Naive thymus-derived CD4-positive, alpha-beta T cell (primary cell): ENCODE measurements around the gene SHANK2. TPM values are rescaled to one million over a fixed set of nuclear protein-coding genes. Genes with fewer than 3 reads are reported as not detected.

ENCODE experiments used
- ATAC-seq: fragments of 150-1000 bp; cut with Tn5 transposase; 2 replicates; pipeline ENCODE4 v1.10.0; 2021; ENCODE audit warnings: mild to moderate bottlenecking, moderate library complexity
- CTCF ChIA-PET: fragments of 350-600 bp; sonication (Branson Sonifier 250); formaldehyde crosslinking; loops from one replicate; lab custom pipeline; 2021; ENCODE audit warnings: antibody characterized with exemption; lab: Charles Lee
- POLR2A ChIA-PET: fragments of 350-600 bp; sonication (Branson Sonifier 250); formaldehyde crosslinking; loops from one replicate; lab custom pipeline; 2021; ENCODE audit warnings: antibody characterized with exemption, inconsistent platforms; lab: Charles Lee
- DNase-seq, 9 donors: peaks; one replicate each; pipeline versions ENCODE4 v3.0.0 to v3.0.0-alpha.2; 2020 to 2022; ENCODE audit warnings: mixed read lengths in 1 of 9
- H3K27ac ChIP-seq: one replicate; pipeline ENCODE4 v1.7.0; 2013; ENCODE audit warnings: mild to moderate bottlenecking, low read depth, low read length, moderate library complexity
- H3K27me3 ChIP-seq, 2 donors: one replicate each; pipeline ENCODE4 v1.7.0; 2013; ENCODE audit warnings: low read length in 2 of 2, mild to moderate bottlenecking in 2 of 2, moderate library complexity in 2 of 2; ENCODE audit not compliant: control insufficient read depth in 2 of 2, insufficient read depth in 2 of 2
- H3K36me3 ChIP-seq, 3 experiments: 1 replicate in 2 of 3; 2 replicates in 1 of 3; pipeline ENCODE4 v1.7.0; 2013; ENCODE audit warnings: low read length in 3 of 3, mild to moderate bottlenecking in 3 of 3, moderate library complexity in 1 of 3; ENCODE audit not compliant: insufficient read depth in 3 of 3, control insufficient read depth in 2 of 3
- H3K4me1 ChIP-seq, 2 donors: one replicate each; pipeline ENCODE4 v1.7.0; 2013; ENCODE audit warnings: low read length in 2 of 2, mild to moderate bottlenecking in 2 of 2, moderate library complexity in 1 of 2; ENCODE audit not compliant: control insufficient read depth in 2 of 2, insufficient read depth in 2 of 2
- H3K4me3 ChIP-seq: 2 replicates; pipeline ENCODE4 v1.7.0; 2013; ENCODE audit warnings: mild to moderate bottlenecking, low read length
- H3K9me3 ChIP-seq, 3 experiments: 1 replicate in 2 of 3; 2 replicates in 1 of 3; pipeline ENCODE4 v1.7.0; 2013; ENCODE audit warnings: low read length in 3 of 3; ENCODE audit not compliant: control insufficient read depth in 2 of 3
- H3K27ac Mint-ChIP-seq, 9 donors: one replicate each; pipeline ENCODE4 v1.8.0; 2020 to 2022; ENCODE audit warnings: mixed read lengths in 9 of 9, mild to moderate bottlenecking in 8 of 9, moderate library complexity in 5 of 9, inconsistent platforms in 2 of 9
- H3K27me3 Mint-ChIP-seq, 5 donors: one replicate each; pipeline ENCODE4 v1.8.0; 2021 to 2022; ENCODE audit warnings: mixed read lengths in 5 of 5, mild to moderate bottlenecking in 1 of 5
- H3K36me3 Mint-ChIP-seq, 5 donors: one replicate each; pipeline ENCODE4 v1.8.0; 2020 to 2022; ENCODE audit warnings: mixed read lengths in 5 of 5, mild to moderate bottlenecking in 3 of 5, inconsistent platforms in 1 of 5
- H3K4me1 Mint-ChIP-seq, 7 donors: one replicate each; pipeline ENCODE4 v1.8.0; 2020 to 2022; ENCODE audit warnings: mixed read lengths in 7 of 7, mild to moderate bottlenecking in 3 of 7, inconsistent platforms in 1 of 7
- H3K4me3 Mint-ChIP-seq, 10 donors: one replicate each; pipeline ENCODE4 v1.8.0; 2020 to 2022; ENCODE audit warnings: mild to moderate bottlenecking in 10 of 10, mixed read lengths in 10 of 10, moderate library complexity in 6 of 10, inconsistent platforms in 2 of 10
- H3K9me3 Mint-ChIP-seq, 11 donors: one replicate each; pipeline ENCODE4 v1.8.0; 2020 to 2022; ENCODE audit warnings: mixed read lengths in 11 of 11, mild to moderate bottlenecking in 4 of 11, inconsistent platforms in 1 of 11, moderate library complexity in 1 of 11
- intact Hi-C, 2 donors: fragments of 100-400 bp; cut with micrococcal nuclease; formaldehyde crosslinking; loops; one replicate each; pipeline ENCODE4 v1.15.1; 2023
- polyA plus RNA-seq, 2 donors: library from polyadenylated mRNA; unstranded; fragments of 300-500 nt; fragmentation: Illumina TruSeq; gene quantifications; one replicate each; pipeline ENCODE4 v1.2.3, GENCODE V29; 2021
- total RNA-seq, 6 experiments: library from RNA in 5 of 6; stranded (reverse) in 5 of 6; gene quantifications; 1 replicate in 5 of 6; 2 replicates in 1 of 6; pipeline ENCODE4 v1.2.3 and lab custom pipeline; 2021 to 2026

SHANK2 gene
- total and polyA plus RNA-seq, 7 experiments from 2014 or later, result 0.29 to 0.72 TPM; not detected in 5

- no peaks in the 10 kb centered on the region for H3K4me1 Mint-ChIP-seq
- H3K36me3 ChIP-seq, result no peaks in the 10 kb centered on the region
- H3K4me1 ChIP-seq, result no peaks in the 10 kb centered on the region
- ATAC-seq (no peak), DNase-seq (no peak)
- peaks cover 6 to 50% (median 25%) of the 10 kb centered on the region in 5 donors for H3K27me3 Mint-ChIP-seq
- H3K4me3 ChIP-seq, result no peak overlapping the region
- peaks cover 0 to 9% (median 0%) of the 10 kb centered on the region in 5 donors for H3K36me3 Mint-ChIP-seq
- H3K9me3 Mint-ChIP-seq, result peaks cover 3 to 45% (median 18%) of the 10 kb centered on the region in 11 donors
- ChIA-PET CTCF (no interaction called here), POLR2A (no interaction called here)
- intact Hi-C loops, result no loop called here
- no peaks in the 10 kb centered on the region for H3K27me3 ChIP-seq
- no peak overlapping the region for H3K4me3 Mint-ChIP-seq
- no peak overlapping the region for H3K27ac Mint-ChIP-seq
- H3K27ac ChIP-seq, result no peak overlapping the region
- peaks cover 0 to 10% (median 0%) of the 10 kb centered on the region in 3 experiments for H3K9me3 ChIP-seq
These were observed 42.6 kb upstream of the SHANK2 start for GRCh38 chr11:71294846-71295600.

GRCh38 chr11:71293961-71294782 is 41.8 kb upstream of the SHANK2 start:
- no peaks in the 10 kb centered on the region for H3K36me3 ChIP-seq
- H3K4me3 ChIP-seq, result no peak overlapping the region
- no peak overlapping the region for H3K27ac ChIP-seq
- H3K27ac Mint-ChIP-seq, result no peak overlapping the region
- H3K36me3 Mint-ChIP-seq, result peaks cover 0 to 14% (median 0%) of the 10 kb centered on the region in 5 donors
- DNase-seq (no peak), ATAC-seq (no peak)
- no peaks in the 10 kb centered on the region for H3K4me1 Mint-ChIP-seq
- POLR2A ChIA-PET, result no interaction called here
- peaks cover 9 to 53% (median 25%) of the 10 kb centered on the region in 11 donors for H3K9me3 Mint-ChIP-seq
- H3K4me3 Mint-ChIP-seq, result no peak overlapping the region
- CTCF ChIA-PET, result no interaction called here
- peaks cover 6 to 49% (median 26%) of the 10 kb centered on the region in 5 donors for H3K27me3 Mint-ChIP-seq
- H3K27me3 ChIP-seq, result no peaks in the 10 kb centered on the region
- H3K4me1 ChIP-seq, result no peaks in the 10 kb centered on the region
- H3K9me3 ChIP-seq, result peaks cover 0 to 13% (median 0%) of the 10 kb centered on the region in 3 experiments
- intact Hi-C loops, result no loop called here

- Histone ChIP-seq H3K27me3 (no peaks in the 10 kb centered on the region), H3K27ac (no peak overlapping the region), H3K36me3 (no peaks in the 10 kb centered on the region), H3K4me3 (no peak overlapping the region), H3K4me1 (no peaks in the 10 kb centered on the region), H3K9me3 (peaks cover 0 to 9% (median 0%) of the 10 kb centered on the region in 3 experiments)
- peaks cover 0 to 14% (median 0%) of the 10 kb centered on the region in 5 donors for H3K36me3 Mint-ChIP-seq
- ATAC-seq (no peak), DNase-seq (no peak)
- H3K27me3 Mint-ChIP-seq, result peaks cover 4 to 33% (median 7%) of the 10 kb centered on the region in 5 donors
- H3K4me1 Mint-ChIP-seq, result no peaks in the 10 kb centered on the region
- POLR2A ChIA-PET, result no interaction called here
- no peak overlapping the region for H3K4me3 Mint-ChIP-seq
- no peak overlapping the region for H3K27ac Mint-ChIP-seq
- intact Hi-C loops, result no loop called here
- peaks cover 7 to 36% (median 23%) of the 10 kb centered on the region in 11 donors for H3K9me3 Mint-ChIP-seq
- CTCF ChIA-PET, result no interaction called here
These were observed 34.6 kb upstream of the SHANK2 start for GRCh38 chr11:71286701-71287643.

GRCh38 chr11:71285111-71285510 is 32.7 kb upstream of the SHANK2 start:
- Mint-ChIP-seq H3K36me3 (peaks cover 0 to 7% (median 0%) of the 10 kb centered on the region in 5 donors), H3K4me3 (no peak overlapping the region), H3K27me3 (peaks cover 0 to 27% (median 7%) of the 10 kb centered on the region in 5 donors), H3K27ac (no peak overlapping the region), H3K4me1 (no peaks in the 10 kb centered on the region), H3K9me3 (peaks cover under 1 to 17% (median 12%) of the 10 kb centered on the region in 11 donors)
- peaks cover 0 to 4% (median 0%) of the 10 kb centered on the region in 3 experiments for H3K9me3 ChIP-seq
- no peak for DNase-seq
- ChIA-PET CTCF (no interaction called here), POLR2A (no interaction called here)
- ATAC-seq, result no peak
- H3K36me3 ChIP-seq, result no peaks in the 10 kb centered on the region
- no peak overlapping the region for H3K4me3 ChIP-seq
- H3K27me3 ChIP-seq, result no peaks in the 10 kb centered on the region
- intact Hi-C loops, result no loop called here
- H3K4me1 ChIP-seq, result no peaks in the 10 kb centered on the region
- H3K27ac ChIP-seq, result no peak overlapping the region

- H3K36me3 Mint-ChIP-seq, result peaks cover 0 to 4% (median 0%) of the 10 kb centered on the region in 5 donors
- H3K4me1 Mint-ChIP-seq, result no peaks in the 10 kb centered on the region
- no peak for ATAC-seq
- intact Hi-C loops, result no loop called here
- Histone ChIP-seq H3K36me3 (no peaks in the 10 kb centered on the region), H3K9me3 (no peaks in the 10 kb centered on the region), H3K27ac (no peak overlapping the region), H3K4me1 (no peaks in the 10 kb centered on the region), H3K4me3 (no peak overlapping the region), H3K27me3 (no peaks in the 10 kb centered on the region)
- ChIA-PET CTCF (no interaction called here), POLR2A (no interaction called here)
- DNase-seq, result no peak
- H3K9me3 Mint-ChIP-seq, result peaks cover 0 to 12% (median 8%) of the 10 kb centered on the region in 11 donors
- no peak overlapping the region for H3K27ac Mint-ChIP-seq
- no peak overlapping the region for H3K4me3 Mint-ChIP-seq
- peaks cover 0 to 27% (median 7%) of the 10 kb centered on the region in 5 donors for H3K27me3 Mint-ChIP-seq
These were observed 32.2 kb upstream of the SHANK2 start for GRCh38 chr11:71284525-71285092.

GRCh38 chr11:71283971-71284441 is 31.6 kb upstream of the SHANK2 start:
- H3K4me3 ChIP-seq, result no peak overlapping the region
- Mint-ChIP-seq H3K36me3 (no peaks in the 10 kb centered on the region), H3K4me1 (no peaks in the 10 kb centered on the region), H3K4me3 (no peak overlapping the region), H3K9me3 (peaks cover 0 to 7% (median 2%) of the 10 kb centered on the region in 11 donors), H3K27ac (no peak overlapping the region), H3K27me3 (peaks cover 0 to 27% (median 5%) of the 10 kb centered on the region in 5 donors)
- ChIA-PET POLR2A (no interaction called here), CTCF (no interaction called here)
- H3K36me3 ChIP-seq, result no peaks in the 10 kb centered on the region
- no peaks in the 10 kb centered on the region for H3K27me3 ChIP-seq
- no peaks in the 10 kb centered on the region for H3K9me3 ChIP-seq
- no peak for DNase-seq
- no peaks in the 10 kb centered on the region for H3K4me1 ChIP-seq
- intact Hi-C loops, result no loop called here
- no peak overlapping the region for H3K27ac ChIP-seq
- no peak for ATAC-seq
